Keratinocyte (primary cell): ENCODE data around the gene CDKAL1.

Source experiments
- EZH2 ChIP-seq: IDR thresholded peaks from one replicate; pipeline ENCODE4 v1.6.1; 2012; ENCODE audit warnings: inconsistent platforms, mild to moderate bottlenecking, low read length, moderate library complexity
- TF ChIP-seq, protein P1 (sequence below), 3 experiments: IDR thresholded peaks in 1 of 3; conservative IDR thresholded peaks in 1 of 3; optimal IDR thresholded peaks in 1 of 3; 2 replicates in 2 of 3; 3 replicates in 1 of 3; pipeline versions ENCODE3 to v1.5.1; 2011; ENCODE audit warnings: low read length in 3 of 3, mild to moderate bottlenecking in 3 of 3, moderate library complexity in 2 of 3, control low read depth in 1 of 3, inconsistent platforms in 1 of 3; ENCODE audit not compliant: insufficient read depth in 2 of 3; ENCODE audit errors: extremely low read depth in 1 of 3

DNA sequence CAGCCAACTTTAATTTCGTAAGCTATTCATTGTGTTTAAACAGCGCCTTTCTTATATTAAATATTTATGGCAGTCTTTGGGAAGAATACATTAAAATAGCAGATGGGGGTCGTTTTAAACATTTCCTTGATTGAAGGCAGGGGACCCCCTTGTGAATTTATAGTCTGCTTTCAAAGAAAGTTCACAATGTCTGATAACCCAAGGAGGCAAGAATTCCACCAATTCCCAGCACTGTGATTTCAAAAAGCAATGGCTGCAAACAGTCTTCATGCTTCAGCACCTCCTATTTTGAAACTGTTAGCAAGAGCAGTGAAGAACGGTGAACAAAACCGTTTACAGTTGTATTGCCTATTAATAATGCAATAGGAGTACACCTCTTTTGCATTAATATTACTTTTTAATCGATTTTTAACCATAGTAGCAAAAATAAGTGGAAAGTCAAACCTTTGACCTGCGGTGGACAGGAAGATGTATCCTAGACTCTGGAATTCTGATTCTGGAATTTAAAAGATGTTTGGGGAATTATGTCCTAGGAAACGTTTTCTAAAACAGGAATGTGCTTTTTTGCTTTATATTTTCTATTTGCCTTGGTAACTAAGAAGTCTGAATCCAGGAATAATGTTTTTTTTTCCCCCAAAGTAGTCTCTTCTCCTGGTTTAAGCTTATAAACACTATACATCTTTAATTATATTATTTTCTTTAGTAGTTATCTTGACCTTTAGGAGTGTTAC, 393.0 kb downstream of the CDKAL1 start:
- TF ChIP-seq, protein P1, sequence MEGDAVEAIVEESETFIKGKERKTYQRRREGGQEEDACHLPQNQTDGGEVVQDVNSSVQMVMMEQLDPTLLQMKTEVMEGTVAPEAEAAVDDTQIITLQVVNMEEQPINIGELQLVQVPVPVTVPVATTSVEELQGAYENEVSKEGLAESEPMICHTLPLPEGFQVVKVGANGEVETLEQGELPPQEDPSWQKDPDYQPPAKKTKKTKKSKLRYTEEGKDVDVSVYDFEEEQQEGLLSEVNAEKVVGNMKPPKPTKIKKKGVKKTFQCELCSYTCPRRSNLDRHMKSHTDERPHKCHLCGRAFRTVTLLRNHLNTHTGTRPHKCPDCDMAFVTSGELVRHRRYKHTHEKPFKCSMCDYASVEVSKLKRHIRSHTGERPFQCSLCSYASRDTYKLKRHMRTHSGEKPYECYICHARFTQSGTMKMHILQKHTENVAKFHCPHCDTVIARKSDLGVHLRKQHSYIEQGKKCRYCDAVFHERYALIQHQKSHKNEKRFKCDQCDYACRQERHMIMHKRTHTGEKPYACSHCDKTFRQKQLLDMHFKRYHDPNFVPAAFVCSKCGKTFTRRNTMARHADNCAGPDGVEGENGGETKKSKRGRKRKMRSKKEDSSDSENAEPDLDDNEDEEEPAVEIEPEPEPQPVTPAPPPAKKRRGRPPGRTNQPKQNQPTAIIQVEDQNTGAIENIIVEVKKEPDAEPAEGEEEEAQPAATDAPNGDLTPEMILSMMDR (optimal IDR thresholded peaks at IDR 0.05 in 1 of 3, IDR thresholded peaks at IDR 0.05 in 1 of 3, conservative IDR thresholded peaks at IDR 0.05 in 1 of 3; ENCODE audit: extremely low read depth in 1 of 3, insufficient read depth in 2 of 3, low read length in 3 of 3) = no peak
- TF ChIP-seq EZH2 = no peak
